ENCODE data around the gene ISLR. TPM values are rescaled to one million over a fixed set of nuclear protein-coding genes. Genes with fewer than 3 reads are reported as not detected.

Gene ISLR
- total RNA-seq, 1 donor from 2014 or later = 59.8 TPM

GRCh38 chr15:74196175-74196574 lies 22.7 kb downstream of the ISLR start:
- DNase-seq (ENCODE audit: low spot score in 2 of 2, unreplicated experiment in 2 of 2) = peak; percentile 83 to 88
- TF ChIP-seq, protein P1, sequence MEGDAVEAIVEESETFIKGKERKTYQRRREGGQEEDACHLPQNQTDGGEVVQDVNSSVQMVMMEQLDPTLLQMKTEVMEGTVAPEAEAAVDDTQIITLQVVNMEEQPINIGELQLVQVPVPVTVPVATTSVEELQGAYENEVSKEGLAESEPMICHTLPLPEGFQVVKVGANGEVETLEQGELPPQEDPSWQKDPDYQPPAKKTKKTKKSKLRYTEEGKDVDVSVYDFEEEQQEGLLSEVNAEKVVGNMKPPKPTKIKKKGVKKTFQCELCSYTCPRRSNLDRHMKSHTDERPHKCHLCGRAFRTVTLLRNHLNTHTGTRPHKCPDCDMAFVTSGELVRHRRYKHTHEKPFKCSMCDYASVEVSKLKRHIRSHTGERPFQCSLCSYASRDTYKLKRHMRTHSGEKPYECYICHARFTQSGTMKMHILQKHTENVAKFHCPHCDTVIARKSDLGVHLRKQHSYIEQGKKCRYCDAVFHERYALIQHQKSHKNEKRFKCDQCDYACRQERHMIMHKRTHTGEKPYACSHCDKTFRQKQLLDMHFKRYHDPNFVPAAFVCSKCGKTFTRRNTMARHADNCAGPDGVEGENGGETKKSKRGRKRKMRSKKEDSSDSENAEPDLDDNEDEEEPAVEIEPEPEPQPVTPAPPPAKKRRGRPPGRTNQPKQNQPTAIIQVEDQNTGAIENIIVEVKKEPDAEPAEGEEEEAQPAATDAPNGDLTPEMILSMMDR (IDR thresholded peaks at IDR 0.05; ENCODE audit: unreplicated experiment) = no peak
- Mint-ChIP-seq H3K27me3 (ENCODE audit: low read depth) (no peaks in the 10 kb centered on the region), H3K4me3 (no peak overlapping the region), H3K9me3 (no peaks in the 10 kb centered on the region), H3K36me3 (no peaks in the 10 kb centered on the region), H3K27ac (peak overlapping the region; percentile 83), H3K4me1 (peaks cover 48% of the 10 kb centered on the region)

GRCh38 chr15:74197176-74197965 lies 23.9 kb downstream of the ISLR start:
- H3K36me3 Mint-ChIP-seq = no peaks in the 10 kb centered on the region
- TF ChIP-seq, protein P1 (IDR thresholded peaks at IDR 0.05; ENCODE audit: unreplicated experiment) = no peak
- H3K4me3 Mint-ChIP-seq = no peak overlapping the region
- H3K9me3 Mint-ChIP-seq = no peaks in the 10 kb centered on the region
- H3K4me1 Mint-ChIP-seq = peaks cover 49% of the 10 kb centered on the region
- DNase-seq (ENCODE audit: low spot score in 2 of 2, unreplicated experiment in 2 of 2) = no peak
- H3K27me3 Mint-ChIP-seq (ENCODE audit: low read depth) = no peaks in the 10 kb centered on the region
- no peak overlapping the region for H3K27ac Mint-ChIP-seq

DNA sequence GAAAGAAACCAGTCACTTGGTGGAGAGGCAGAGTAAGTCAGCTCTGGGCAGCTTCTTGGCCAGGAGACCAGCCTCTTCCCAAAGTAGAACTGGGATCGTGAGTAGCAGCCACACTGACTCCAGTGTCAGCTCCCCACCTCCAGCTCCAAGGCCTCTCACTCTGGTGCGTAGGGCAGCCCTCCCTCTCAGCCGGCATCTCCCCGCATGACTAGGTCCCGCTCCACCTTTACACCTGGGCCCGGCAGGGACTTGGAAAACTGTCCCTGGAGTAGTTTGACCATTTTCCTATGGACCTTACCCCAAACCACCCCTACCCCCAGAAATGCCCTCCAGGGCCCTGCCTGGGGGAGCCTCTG lies 25.8 kb downstream of the ISLR start:
- Mint-ChIP-seq H3K9me3 (no peaks in the 10 kb centered on the region), H3K27ac (no peak overlapping the region)

GRCh38 chr15:74200412-74200815 lies 26.9 kb downstream of the ISLR start:
- TF ChIP-seq, protein P1 (IDR thresholded peaks at IDR 0.05; ENCODE audit: unreplicated experiment) = no peak
- DNase-seq (ENCODE audit: low spot score in 2 of 2, unreplicated experiment in 2 of 2) = no peak
- H3K27ac Mint-ChIP-seq = peak overlapping the region; percentile 91
- H3K36me3 Mint-ChIP-seq = no peaks in the 10 kb centered on the region
- H3K4me3 Mint-ChIP-seq = peak overlapping the region; percentile 66
- no peaks in the 10 kb centered on the region for H3K9me3 Mint-ChIP-seq
- H3K4me1 Mint-ChIP-seq = peaks cover 67% of the 10 kb centered on the region
- peaks cover 4% of the 10 kb centered on the region for H3K27me3 Mint-ChIP-seq (ENCODE audit: low read depth)

More for the DNA sequence above, 25.8 kb downstream of the ISLR start:
- TF ChIP-seq, protein P1 (IDR thresholded peaks at IDR 0.05; ENCODE audit: unreplicated experiment) = no peak
- Mint-ChIP-seq H3K27me3 (ENCODE audit: low read depth) (peaks cover 4% of the 10 kb centered on the region), H3K36me3 (no peaks in the 10 kb centered on the region), H3K4me3 (no peak overlapping the region), H3K4me1 (peaks cover 58% of the 10 kb centered on the region)
- no peak for DNase-seq (ENCODE audit: low spot score in 2 of 2, unreplicated experiment in 2 of 2)

GRCh38 chr15:74200871-74201419 lies 27.4 kb downstream of the ISLR start:
- Mint-ChIP-seq H3K36me3 (no peaks in the 10 kb centered on the region), H3K9me3 (no peaks in the 10 kb centered on the region), H3K4me3 (peak overlapping the region; percentile 66), H3K4me1 (peaks cover 63% of the 10 kb centered on the region), H3K27me3 (ENCODE audit: low read depth) (peaks cover 4% of the 10 kb centered on the region), H3K27ac (peak overlapping the region; percentile 91)
- DNase-seq (ENCODE audit: low spot score in 2 of 2, unreplicated experiment in 2 of 2) = no peak
- TF ChIP-seq, protein P1 (IDR thresholded peaks at IDR 0.05; ENCODE audit: unreplicated experiment) = no peak
